Astrocyte (in vitro differentiated cells and primary cell): ENCODE data around the gene CMTM4.

Experiments used
- EZH2 ChIP-seq: IDR thresholded peaks from 2 replicates; pipeline ENCODE4 v1.6.1; 2012; ENCODE audit warnings: mild to moderate bottlenecking, low read length, inconsistent platforms; ENCODE audit not compliant: insufficient read depth
- TF ChIP-seq, protein P1 (sequence below): IDR thresholded peaks from 2 replicates; pipeline ENCODE4 v1.5.1; 2011; ENCODE audit warnings: low read depth, mild to moderate bottlenecking, inconsistent platforms, low read length, moderate library complexity; ENCODE audit not compliant: insufficient read depth

DNA sequence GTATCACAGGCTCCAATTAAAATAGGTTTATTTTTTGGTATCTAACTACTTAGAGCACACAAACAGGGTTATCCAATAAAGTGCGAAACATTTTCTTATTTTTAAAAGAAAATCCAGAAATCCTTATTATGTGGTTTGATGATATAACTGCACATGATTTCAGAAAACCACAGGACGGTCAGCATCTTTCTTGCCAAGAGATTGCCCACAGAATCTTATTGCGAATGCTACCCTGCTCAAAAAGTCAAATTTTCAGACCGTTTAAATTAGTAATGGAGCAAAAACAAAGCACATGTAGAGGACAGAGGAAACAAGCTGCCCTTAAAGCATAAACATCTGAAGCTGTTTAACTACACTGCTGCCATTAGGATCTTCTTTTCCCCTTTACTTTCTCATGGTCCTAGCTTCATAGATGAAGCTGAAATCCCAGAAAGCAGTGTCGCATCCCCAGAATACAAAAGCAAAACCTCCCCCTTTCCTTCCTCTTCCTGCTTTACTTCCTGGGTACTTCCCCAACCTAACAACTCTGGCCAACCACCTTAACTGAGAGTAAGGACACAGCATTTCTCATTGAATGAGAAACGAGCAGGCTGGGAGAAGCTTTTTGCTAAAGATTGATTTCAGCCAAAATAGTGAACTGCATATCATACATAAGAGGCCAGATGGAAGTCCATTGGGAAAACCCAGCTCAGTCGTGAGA is 43.7 kb downstream of the CMTM4 start:
- TF ChIP-seq EZH2 = no peak
- TF ChIP-seq, protein P1, sequence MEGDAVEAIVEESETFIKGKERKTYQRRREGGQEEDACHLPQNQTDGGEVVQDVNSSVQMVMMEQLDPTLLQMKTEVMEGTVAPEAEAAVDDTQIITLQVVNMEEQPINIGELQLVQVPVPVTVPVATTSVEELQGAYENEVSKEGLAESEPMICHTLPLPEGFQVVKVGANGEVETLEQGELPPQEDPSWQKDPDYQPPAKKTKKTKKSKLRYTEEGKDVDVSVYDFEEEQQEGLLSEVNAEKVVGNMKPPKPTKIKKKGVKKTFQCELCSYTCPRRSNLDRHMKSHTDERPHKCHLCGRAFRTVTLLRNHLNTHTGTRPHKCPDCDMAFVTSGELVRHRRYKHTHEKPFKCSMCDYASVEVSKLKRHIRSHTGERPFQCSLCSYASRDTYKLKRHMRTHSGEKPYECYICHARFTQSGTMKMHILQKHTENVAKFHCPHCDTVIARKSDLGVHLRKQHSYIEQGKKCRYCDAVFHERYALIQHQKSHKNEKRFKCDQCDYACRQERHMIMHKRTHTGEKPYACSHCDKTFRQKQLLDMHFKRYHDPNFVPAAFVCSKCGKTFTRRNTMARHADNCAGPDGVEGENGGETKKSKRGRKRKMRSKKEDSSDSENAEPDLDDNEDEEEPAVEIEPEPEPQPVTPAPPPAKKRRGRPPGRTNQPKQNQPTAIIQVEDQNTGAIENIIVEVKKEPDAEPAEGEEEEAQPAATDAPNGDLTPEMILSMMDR = no peak
